Glutamatergic neuron (in vitro differentiated cells): ENCODE data around the gene NOX4. TPM values are rescaled to one million over a fixed set of nuclear protein-coding genes. Genes with fewer than 3 reads are reported as not detected.

Experiments used
- DNase-seq: peaks from one replicate; pipeline ENCODE4 v3.0.0; 2022
- H3K27ac Mint-ChIP-seq: one replicate; pipeline ENCODE4 v1.8.0; 2020; ENCODE audit warnings: mild to moderate bottlenecking, mixed read lengths, inconsistent platforms; ENCODE audit not compliant: unreplicated experiment
- H3K27me3 Mint-ChIP-seq: one replicate; pipeline ENCODE4 v1.8.0; 2020; ENCODE audit warnings: mild to moderate bottlenecking, moderate library complexity, mixed read lengths, inconsistent platforms; ENCODE audit not compliant: unreplicated experiment
- H3K36me3 Mint-ChIP-seq: one replicate; pipeline ENCODE4 v1.8.0; 2020; ENCODE audit warnings: mild to moderate bottlenecking, mixed read lengths, inconsistent platforms; ENCODE audit not compliant: unreplicated experiment
- H3K4me1 Mint-ChIP-seq: one replicate; pipeline ENCODE4 v1.8.0; 2020; ENCODE audit warnings: mild to moderate bottlenecking, low read depth, mixed read lengths, inconsistent platforms; ENCODE audit not compliant: unreplicated experiment
- H3K4me3 Mint-ChIP-seq: one replicate; pipeline ENCODE4 v1.8.0; 2020; ENCODE audit warnings: mild to moderate bottlenecking, mixed read lengths, inconsistent platforms; ENCODE audit not compliant: unreplicated experiment
- H3K9me3 Mint-ChIP-seq: one replicate; pipeline ENCODE4 v1.8.0; 2020; ENCODE audit warnings: mild to moderate bottlenecking, moderate library complexity, mixed read lengths, inconsistent platforms; ENCODE audit not compliant: unreplicated experiment
- CTCF ChIP-seq: fragments of 200-600 bp; sonication (generic); IDR thresholded peaks from one replicate; pipeline ENCODE4 v1.5.0; 2021; ENCODE audit not compliant: partially characterized antibody, unreplicated experiment
- total RNA-seq: library from RNA; stranded (reverse); fragmentation: NEBNext Ultra II Directional; extraction: Animal tissue kit (Norgen Biotek cat#: 25700); gene quantifications from one replicate; pipeline ENCODE4 v1.2.1, GENCODE V29; 2021; ENCODE audit not compliant: unreplicated experiment

The NOX4 gene
- total RNA-seq, 1 donor from 2014 or later = 1.9 TPM

GRCh38 chr11:89484896-89485295 lies 6.3 kb downstream of the NOX4 start:
- H3K27me3 Mint-ChIP-seq = no peaks in the 10 kb centered on the region
- H3K4me1 Mint-ChIP-seq = no peaks in the 10 kb centered on the region
- H3K4me3 Mint-ChIP-seq = no peak overlapping the region
- no peak overlapping the region for H3K27ac Mint-ChIP-seq
- TF ChIP-seq CTCF = no peak
- H3K9me3 Mint-ChIP-seq = no peaks in the 10 kb centered on the region
- H3K36me3 Mint-ChIP-seq = no peaks in the 10 kb centered on the region
- no peak for DNase-seq

GRCh38 chr11:89477175-89477574 lies 14.0 kb downstream of the NOX4 start:
- no peaks in the 10 kb centered on the region for H3K9me3 Mint-ChIP-seq
- TF ChIP-seq CTCF = no peak

GRCh38 chr11:89463266-89463780 lies 27.9 kb downstream of the NOX4 start:
- no peak for TF ChIP-seq CTCF
- Mint-ChIP-seq H3K9me3 (no peaks in the 10 kb centered on the region), H3K27ac (no peak overlapping the region), H3K4me1 (no peaks in the 10 kb centered on the region), H3K4me3 (no peak overlapping the region), H3K27me3 (peaks cover 2% of the 10 kb centered on the region), H3K36me3 (no peaks in the 10 kb centered on the region)
- DNase-seq = no peak

More at GRCh38 chr11:89477175-89477574, 14.0 kb downstream of the NOX4 start:
- Mint-ChIP-seq H3K4me3 (no peak overlapping the region), H3K27ac (no peak overlapping the region), H3K36me3 (no peaks in the 10 kb centered on the region), H3K27me3 (no peaks in the 10 kb centered on the region), H3K4me1 (peaks cover 4% of the 10 kb centered on the region)
- no peak for DNase-seq

GRCh38 chr11:89458716-89459115 lies 32.5 kb downstream of the NOX4 start:
- no peaks in the 10 kb centered on the region for H3K36me3 Mint-ChIP-seq
- no peaks in the 10 kb centered on the region for H3K27me3 Mint-ChIP-seq
- H3K27ac Mint-ChIP-seq = no peak overlapping the region
- no peaks in the 10 kb centered on the region for H3K4me1 Mint-ChIP-seq
- H3K9me3 Mint-ChIP-seq = no peaks in the 10 kb centered on the region
- H3K4me3 Mint-ChIP-seq = no peak overlapping the region
- DNase-seq = no peak
- TF ChIP-seq CTCF = no peak

- TF ChIP-seq CTCF = no peak
- Mint-ChIP-seq H3K27me3 (no peaks in the 10 kb centered on the region), H3K9me3 (no peaks in the 10 kb centered on the region), H3K4me3 (no peak overlapping the region), H3K27ac (no peak overlapping the region), H3K4me1 (no peaks in the 10 kb centered on the region), H3K36me3 (no peaks in the 10 kb centered on the region)
- no peak for DNase-seq
Measured at GRCh38 chr11:89457190-89457589, 34.0 kb downstream of the NOX4 start.
